HG02798 (cell line): ENCODE data around the gene TRIM26.

Experiments
- ATAC-seq: cut with Tn5 transposase; IDR thresholded peaks from one replicate; pipeline ENCODE4 v1.9.1; 2021; ENCODE audit warnings: mild to moderate bottlenecking; ENCODE audit not compliant: unreplicated experiment, poor library complexity

Gene TRIM26

DNA sequence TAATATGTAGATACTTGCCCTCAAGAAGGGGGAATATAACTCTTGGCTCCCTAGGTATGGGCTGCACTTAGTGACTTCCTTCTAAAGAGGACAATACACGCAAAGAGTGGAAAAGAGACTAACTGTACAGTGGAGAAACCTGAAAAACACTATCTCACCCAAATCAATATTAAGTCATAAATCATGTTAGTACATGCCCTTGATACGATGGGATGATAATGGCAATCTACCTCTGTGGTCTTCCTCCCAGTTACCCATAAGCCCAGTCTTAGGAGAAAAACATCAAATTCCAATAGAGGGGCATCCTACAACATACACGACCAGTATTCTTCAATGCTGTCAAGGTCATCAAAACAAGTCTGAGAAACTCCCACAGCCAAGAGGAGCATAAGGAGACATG is 1.3 kb downstream of the TRIM26 start:
- no peak for ATAC-seq

DNA sequence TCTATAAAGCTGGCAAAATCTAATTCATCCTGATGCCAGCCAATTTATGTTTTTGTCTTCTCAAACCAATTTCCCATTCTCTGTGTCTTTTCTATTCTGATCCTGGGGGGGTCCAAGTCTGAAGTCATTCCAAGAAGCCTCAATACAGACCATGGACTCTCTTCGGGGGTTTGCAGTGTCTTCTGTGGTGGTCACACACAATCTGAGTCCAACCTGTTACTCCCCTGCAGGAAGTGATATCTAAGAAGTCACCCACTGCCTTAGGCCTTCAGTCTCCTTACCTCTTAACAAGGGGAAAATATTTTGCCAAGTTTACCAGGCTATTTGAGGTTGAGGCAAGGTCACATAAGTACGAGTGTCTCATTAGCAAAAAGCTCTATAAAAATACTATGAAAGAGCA is 1.9 kb downstream of the TRIM26 start:
- ATAC-seq, result no peak

DNA sequence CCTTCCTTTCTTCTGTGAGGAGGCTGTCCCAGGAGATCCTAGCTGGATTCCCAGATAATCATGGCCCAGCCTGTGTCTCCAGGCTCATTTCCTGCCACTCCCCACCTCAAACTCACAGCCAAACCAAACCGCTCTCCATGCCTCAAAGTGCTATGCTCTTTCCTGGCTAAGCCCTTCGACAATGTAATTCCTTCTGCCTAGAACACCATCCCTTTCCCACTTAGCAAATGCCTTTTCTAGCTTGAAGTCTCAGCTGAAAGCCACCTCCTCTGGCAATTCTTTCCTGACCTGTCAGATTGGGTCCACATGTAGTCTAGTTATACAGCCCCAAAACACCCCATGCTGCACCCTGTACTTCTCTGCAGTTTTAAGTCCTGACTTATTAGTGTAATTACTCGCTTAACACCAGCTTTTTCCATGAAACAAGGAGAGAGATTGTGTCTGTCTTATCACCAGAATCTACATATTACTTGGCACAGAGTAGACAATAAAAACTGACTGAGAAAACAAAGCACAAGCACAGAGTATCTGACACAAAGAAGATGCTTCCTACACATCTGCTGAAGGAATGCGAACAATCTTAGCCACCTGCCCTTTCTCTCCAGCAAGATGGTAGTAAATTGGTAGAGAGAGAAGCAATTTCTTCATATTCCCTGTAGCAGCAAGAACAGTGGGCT is 5.4 kb downstream of the TRIM26 start:
- ATAC-seq, result no peak

DNA sequence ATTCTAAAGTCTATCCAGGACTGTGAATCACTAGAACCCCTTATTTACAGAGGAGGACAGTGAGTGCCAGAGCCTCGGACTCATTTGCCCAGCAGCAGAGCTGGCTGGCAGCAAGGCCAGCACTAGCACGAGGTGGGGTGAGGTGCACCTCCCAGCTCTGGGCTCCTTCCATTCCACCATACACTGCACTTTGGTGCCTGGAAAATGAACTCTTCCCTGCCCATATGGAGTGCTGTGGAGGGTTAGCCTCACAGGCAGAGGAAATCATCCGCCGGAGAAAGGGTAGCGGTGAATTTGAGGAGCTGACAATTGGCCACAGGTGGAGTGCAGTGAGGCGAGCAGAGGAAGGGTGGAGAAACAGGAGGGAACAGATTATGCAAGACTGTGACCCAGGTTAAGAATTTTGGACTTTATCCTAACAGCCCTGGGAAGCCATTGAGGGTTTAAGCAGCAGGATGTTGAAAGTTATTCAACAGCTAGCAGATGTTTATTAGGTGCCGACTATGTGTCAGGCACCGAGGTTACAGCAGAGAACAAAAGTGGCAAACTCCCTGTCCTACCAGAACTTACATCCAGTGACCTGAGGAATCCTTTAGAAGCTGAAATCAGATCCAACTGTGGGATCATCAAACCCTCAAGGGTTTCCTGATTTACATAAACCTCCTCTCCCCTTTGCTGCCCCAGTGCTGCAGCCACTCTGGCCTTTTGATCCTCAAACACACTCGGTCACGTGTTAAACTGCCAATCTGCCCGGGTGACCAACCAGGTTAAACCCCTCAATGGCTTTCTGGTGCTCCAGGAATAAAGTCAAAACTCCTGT is 6.2 kb downstream of the TRIM26 start:
- no peak for ATAC-seq

DNA sequence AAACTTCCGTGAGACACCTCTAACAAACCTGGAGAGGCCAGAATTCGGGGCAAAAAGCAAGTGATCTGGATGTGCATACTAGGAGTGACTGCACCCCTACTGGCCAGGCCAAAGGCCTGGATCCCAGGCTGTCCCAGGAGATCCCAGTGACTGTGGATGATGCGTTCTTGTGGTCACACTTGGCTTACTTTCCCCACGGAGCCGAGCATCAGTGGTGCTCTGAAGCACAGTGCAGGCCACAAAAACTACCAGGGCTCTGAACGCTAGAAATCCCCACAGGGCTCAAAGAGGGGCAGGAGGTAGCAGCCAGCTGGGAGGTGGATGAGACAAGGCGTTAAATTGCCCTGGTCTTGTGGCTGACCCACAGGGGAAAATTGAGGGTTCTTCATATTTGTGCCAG is 7.1 kb downstream of the TRIM26 start:
- ATAC-seq, result no peak

DNA sequence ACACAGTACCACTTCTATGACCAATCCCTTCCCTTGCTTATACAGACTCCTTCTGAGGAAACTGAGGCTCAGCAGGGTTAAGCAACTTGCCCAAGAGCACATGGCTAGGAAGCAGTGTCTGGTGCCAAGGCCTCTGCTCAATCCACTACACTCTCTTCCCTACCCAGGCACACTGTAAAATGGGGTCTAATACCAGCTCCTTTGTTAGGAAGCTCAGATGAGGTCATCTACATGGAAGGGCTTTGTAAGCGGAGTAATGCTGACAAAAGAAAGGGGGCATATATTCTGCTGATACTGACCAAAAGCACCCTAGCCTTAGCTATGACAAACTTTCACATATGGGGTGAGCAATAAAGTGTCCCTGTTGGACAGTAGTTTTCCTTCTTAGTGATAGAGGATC is 9.1 kb downstream of the TRIM26 start:
- ATAC-seq, result no peak

DNA sequence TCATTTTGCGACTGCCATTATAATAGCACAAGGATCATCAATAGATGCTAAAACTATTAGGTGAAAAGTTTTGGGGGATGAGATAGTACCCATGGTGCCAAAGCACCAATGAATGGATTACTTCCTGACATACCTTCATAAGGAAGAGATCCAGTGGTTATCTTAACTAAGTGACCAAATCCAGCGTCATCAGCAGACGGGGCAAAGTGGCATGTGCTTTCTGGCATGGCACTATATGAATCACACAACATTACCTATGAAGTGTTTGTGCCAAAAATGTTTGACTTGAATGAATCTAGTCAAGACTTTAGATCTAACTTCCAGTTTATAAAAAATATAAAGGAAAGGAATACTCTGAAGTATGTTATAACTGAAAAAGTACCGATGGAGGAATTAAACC is 10.8 kb downstream of the TRIM26 start:
- ATAC-seq, result no peak

DNA sequence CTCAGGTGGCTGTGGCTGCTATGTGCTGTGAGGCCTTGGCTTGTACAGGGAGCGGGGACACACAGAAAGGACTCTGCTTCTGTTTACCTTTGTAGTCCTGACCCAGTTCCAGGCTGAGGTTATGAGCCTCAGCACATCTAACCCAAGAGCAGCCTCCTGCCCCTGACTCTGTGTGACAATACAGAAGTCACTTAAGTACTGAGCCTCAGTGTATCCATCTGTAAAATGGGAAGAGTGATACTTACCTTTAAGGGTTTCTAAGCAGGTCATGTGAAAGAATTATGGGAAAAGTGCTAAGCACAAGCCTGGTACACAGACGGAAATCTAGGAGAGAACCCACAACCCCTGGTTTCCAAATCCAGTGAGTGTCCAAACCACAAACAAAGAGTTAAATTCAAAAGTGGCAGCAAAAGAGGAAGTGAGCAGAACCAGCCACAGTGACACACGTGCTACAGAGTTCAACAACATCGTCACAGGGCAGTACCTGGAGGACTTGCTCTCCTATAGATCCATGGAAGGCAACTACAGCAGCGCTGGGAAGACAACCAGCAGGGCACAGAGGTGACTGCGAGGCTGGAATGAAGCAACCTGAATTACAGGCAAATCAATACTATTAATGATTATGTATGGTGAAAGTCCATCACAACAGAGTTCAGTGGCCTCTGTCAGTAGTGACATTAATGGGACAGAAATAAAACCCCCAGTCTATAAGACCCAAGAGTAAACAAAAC is 12.5 kb downstream of the TRIM26 start:
- ATAC-seq, result peak; percentile 50

DNA sequence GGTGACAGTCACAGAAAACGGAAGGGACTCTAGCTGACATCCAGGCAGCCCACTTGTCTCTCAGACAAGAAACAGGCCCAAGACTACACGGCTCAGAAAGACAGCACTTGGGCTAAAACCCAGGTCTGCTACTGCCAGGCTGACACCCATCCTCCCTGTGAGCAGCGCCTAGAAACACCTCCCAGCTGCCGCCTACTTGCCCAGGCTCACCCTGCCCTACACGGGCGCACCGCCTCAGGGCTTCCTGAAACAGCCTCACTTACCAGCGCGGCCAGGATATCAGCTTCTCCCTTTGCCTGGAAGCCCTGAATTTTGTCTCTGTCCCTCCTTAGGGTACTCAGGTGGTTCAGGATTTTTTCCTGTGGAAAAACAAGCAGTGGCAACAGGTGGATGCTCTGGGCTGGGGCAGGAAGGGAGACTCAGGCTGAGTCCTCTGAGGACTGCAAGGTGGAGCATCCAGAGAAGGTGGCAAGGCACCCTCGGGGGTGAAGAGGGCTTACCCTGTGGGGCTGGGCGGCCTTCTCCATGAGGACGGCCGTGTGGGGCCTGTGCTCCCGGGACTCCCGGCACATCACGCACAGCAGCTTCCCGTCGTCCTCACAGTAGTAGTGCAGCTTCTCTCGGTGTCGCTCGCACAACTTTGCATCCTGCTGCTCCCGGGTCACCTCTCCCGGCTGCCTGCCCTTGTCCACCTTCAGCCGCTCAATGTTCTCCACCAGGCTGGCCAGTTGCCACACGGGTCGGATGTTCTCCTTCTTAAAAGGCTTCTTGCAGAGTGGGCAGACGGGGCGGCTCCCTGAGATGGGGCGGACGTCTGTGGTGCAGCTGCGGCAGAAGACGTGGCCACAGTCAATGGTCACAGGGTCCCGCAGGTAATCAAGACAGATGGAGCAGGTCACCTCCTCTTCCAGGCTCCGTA is 14.8 kb downstream of the TRIM26 start:
- no peak for ATAC-seq

DNA sequence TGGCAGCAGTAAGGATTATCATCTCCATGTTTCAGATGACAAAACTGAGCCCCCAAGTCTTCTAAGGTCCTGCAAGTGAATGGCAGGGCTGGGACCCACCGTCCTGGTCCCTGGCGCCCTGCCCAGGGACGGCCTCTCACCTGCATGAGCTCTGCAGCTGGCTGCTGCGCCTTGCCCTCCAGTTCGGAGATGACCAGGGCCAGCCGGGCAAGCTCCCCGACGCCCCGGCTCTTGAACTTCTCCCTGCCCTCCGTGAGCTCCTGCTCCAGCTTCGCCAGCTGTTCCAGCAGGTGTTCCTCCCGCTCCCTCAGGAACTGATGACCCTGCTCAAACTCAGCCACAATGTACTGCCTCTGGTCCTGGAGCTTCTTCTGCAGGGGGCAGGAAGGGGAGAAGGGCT is 16.8 kb downstream of the TRIM26 start:
- no peak for ATAC-seq

DNA sequence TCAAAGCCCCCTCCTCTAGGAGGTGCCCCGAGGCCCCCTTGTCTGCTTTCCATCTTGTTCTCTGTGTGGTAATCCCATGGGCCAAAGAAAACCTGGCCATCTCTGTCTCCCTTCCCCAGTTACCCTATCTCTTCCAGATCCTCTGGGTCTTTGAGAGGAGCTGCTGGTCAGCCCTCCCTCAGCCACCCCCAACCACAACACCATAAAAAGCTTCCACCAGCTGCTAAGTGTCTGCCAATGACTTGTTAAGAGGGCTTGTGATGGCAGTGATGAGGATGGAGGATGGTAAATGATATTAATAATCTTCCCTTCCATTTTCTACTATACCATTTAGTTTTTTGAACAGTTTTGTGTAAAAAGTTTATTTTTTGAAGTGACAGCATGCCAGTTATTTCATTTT is 17.3 kb downstream of the TRIM26 start:
- ATAC-seq, result no peak

DNA sequence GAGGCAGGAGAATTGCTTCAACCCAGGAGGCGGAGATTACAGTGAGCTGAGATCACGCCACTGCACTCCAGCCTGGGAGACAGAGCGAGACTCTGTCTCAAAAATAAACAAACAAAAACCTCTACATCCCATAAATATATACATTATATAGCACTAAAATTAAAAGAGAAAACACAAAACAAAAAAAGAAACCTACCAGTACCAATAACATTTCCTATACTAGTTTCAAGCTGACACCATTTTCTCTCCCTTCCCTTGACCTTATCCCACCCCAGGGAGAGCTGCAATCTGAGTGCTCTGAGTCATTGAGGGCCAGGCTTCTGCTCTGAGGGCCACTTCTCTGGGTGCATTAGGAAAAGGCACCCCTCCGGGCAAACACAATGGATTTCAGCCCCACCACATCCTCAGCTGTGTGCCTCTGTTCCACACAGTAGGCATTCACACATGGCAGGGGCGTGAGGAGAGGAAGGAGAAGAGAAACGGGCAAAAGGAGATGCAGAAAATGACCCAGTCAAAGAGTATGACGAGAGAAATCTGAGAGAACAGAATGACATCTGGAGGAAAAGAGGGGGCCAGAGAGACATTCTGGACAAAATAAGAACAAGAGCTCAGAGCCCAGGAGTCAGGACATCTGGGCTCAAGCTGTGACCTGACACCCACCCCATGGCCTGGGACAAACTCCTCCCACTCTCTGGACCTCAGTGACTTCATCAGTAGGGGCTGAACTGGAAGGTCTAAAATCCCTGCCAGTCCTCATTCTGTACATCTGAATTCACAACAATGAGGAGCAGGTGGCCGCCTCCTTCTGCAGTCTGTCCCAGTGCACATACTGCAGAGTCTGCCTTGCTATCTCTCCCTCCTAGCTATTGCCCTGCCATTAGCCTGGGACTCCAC is 18.2 kb downstream of the TRIM26 start:
- ATAC-seq, result no peak

DNA sequence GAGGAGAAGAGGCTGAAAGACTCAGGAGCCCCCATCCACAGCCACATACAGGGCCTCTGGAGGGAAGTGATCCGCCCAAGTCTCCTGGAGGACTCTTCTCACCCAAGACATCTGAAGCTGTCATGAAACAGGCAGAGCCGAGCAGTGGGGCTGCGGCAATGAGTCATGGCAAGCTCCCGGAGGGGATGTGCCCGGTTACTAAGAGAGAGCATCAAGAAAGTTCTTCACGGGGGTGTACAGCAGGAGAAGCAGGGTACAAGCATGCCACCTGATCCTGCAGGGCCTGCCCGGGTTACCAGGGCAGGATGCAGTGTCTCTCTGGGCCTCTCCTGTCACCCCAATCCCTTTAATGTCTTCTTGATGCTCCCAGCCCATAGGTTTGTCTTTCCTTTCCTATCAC is 21.1 kb downstream of the TRIM26 start:
- no peak for ATAC-seq

DNA sequence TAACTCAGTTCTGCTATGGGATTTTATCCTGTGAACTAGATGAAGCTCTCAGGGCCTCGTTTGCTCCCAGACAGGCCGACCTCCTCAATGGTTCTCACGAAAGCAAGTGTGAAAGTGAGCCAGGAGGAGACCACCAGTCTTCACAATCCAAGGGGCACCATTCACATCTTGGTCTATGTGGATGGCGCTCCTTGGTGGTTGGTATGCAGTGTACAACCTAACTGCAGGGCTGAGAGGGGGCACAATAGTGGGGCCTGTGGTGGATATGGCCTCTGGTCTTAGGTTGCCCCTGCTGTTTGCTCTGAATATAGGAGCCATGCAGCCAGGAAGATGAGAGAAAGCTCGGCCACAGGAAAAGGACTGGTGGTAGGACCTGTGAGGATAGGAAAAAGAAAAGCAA is 24.7 kb downstream of the TRIM26 start:
- no peak for ATAC-seq

DNA sequence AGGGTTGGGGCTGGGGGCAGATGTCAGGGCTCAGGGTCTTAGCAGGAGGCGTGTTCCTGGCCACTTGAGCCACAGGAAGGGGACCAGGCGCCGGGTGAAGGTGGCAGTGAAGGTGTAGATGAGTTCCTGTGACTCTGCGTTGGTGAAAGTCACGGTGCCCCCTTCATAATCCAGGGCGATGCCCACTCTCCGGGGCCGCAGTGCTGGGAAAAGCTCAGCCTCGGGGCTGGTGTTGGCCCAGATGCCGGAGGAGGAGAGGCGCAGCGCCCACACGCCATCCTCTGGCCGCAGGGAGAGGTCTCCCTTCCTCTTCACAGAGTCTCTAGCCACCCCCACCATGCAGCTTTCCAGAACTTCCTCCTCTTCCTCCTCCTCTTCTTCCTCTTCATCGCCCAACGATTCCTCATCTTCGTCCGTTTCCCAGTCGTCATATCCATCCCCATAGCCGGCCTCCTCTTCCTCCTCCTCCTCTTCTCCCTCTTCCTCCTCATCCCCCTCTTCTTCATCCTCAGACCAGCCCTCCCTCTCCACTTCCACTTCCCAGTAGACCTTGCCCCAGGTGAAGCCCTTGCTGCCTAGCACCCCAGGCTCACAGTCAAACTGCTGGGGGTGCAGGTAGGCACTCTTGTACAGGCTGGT is 27.2 kb downstream of the TRIM26 start:
- ATAC-seq, result no peak

DNA sequence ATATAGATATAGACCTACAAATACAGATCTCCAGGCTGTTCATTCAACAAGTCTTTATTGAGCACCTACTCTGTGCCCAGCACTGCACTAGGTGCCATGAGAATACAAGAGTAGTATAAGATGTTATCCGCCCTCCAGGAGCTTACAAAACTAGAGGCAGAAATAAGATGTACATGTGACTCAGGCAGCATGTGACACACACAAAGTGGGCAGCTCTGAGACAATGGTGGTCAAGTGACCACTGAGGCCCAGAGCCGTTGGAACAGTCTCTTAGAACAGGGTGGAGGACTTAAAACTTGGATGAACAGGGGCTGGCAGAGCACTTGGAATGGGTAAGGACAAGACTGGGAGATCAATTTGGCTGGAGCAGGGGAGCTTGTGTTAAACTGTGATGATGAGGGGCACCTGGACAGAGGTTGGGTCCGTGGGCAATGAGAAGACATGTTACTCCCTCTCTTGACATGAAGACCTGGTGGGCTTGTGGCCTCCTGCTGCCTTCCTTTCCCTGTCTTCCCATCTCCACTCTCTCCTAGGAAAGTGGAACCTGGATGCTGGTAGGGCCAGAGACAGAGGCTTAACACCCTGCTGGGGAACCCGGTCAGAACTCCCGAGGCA is 28.7 kb downstream of the TRIM26 start:
- no peak for ATAC-seq

DNA sequence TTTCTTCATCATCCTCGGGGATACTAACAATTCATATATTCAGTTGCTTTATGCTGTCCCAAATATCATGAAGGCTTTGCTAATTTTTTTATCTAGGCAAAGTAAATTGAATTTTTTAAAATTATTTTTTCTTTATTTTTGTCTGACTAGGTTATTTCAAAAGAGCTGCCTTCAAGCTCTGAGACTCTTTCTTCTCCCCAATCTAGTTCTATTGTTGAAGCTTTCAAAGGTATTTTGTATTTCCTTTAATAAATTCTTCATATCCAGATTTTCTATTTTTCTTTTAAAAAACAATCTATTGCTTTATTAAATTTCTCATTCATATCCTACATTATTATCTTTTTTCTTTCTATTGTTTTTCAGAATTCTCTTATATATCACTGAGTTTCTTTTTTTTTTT is 33.1 kb downstream of the TRIM26 start:
- ATAC-seq, result no peak

DNA sequence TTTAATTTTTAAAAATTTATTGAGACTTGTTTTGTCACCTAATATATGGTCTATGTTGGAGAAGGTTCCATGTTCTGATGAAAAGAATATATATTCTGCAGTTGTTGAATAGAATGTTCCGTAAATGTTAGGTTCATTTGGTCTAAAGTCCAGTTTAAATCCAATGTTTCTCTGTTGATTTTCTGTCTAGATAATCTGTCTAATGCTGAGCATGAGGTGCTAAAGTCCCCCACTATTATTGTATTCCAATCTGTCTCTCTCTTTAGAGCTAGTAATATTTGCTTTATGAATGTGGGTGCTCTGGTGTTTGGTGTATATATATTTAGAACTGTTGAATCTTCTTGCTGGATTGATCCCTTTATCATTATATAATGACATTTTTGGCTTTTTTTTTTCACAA is 34.4 kb downstream of the TRIM26 start:
- ATAC-seq, result no peak
